ENCODE data around the gene NRIP1. TPM values are rescaled to one million over a fixed set of nuclear protein-coding genes. Genes with fewer than 3 reads are reported as not detected.

The NRIP1 gene
- total and polyA plus RNA-seq, 2 of the 13 experiments (the other 11 are each of a cell fraction or from before 2014, with no cell fraction given): 21.0 to 69.0 TPM

DNA sequence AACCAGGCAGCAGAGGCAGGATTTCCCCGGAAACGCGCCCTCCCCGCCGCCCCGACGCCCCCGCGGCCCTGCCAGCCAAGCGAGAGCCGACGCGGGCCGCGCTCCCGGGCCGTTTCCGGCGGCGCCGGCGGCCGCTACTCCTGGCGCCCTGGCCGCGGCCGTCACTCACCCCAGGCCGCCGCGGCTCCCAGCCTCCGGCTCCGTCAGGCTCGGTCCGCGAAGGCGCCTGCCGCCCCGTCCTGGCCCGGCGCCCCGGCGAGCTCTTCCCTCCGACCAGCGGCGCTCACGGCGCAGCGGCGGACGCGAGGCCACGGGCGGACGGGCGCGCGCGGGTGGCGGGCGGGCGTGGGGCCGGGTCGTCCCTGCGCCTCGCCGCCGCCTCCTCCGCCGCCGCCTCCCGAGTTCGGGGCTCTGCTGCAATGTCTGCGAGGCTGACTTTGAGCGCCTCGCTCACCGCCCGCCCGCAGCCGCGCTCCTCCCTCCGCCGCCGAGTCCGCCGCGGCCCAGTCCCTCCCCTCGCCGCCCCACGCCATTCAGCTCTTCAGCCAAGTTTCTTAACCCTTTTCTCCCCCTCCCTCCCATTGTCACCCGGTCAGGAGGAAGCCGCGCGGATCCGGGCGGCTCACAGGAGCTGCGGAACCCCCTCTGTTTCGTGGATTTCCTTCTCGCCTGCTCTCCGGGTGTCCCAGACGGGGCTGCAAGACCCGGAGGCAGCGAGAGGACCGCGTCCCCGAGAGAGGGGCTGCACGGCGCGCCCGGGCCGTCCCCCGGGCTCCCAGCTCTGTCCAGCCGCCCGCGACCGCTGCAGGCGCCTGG is at the start of gene NRIP1 (continued):
- peak; percentile 49; the same call in 1 of the 2 replicates for TF ChIP-seq ZNF543 (CRISPR knock-in tag; IDR thresholded peaks at IDR 0.05)
- TF ChIP-seq ZNF383 (CRISPR knock-in tag; IDR thresholded peaks at IDR 0.05; ENCODE audit: borderline replicate concordance): no peak
- TF ChIP-seq, protein P1, sequence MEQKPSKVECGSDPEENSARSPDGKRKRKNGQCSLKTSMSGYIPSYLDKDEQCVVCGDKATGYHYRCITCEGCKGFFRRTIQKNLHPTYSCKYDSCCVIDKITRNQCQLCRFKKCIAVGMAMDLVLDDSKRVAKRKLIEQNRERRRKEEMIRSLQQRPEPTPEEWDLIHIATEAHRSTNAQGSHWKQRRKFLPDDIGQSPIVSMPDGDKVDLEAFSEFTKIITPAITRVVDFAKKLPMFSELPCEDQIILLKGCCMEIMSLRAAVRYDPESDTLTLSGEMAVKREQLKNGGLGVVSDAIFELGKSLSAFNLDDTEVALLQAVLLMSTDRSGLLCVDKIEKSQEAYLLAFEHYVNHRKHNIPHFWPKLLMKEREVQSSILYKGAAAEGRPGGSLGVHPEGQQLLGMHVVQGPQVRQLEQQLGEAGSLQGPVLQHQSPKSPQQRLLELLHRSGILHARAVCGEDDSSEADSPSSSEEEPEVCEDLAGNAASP (CRISPR knock-in tag; IDR thresholded peaks at IDR 0.05; ENCODE audit: borderline replicate concordance): peak; percentile 41; the same call in 1 of the 2 replicates
- TF ChIP-seq PHF8 (CRISPR knock-in tag; IDR thresholded peaks at IDR 0.05): peak; percentile 61
- TF ChIP-seq AGO1 (IDR thresholded peaks at IDR 0.05; ENCODE audit: low read depth, low read length, poor library complexity, severe bottlenecking): peak; percentile 40
- TF ChIP-seq, protein P2, sequence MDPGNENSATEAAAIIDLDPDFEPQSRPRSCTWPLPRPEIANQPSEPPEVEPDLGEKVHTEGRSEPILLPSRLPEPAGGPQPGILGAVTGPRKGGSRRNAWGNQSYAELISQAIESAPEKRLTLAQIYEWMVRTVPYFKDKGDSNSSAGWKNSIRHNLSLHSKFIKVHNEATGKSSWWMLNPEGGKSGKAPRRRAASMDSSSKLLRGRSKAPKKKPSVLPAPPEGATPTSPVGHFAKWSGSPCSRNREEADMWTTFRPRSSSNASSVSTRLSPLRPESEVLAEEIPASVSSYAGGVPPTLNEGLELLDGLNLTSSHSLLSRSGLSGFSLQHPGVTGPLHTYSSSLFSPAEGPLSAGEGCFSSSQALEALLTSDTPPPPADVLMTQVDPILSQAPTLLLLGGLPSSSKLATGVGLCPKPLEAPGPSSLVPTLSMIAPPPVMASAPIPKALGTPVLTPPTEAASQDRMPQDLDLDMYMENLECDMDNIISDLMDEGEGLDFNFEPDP (CRISPR knock-in tag; conservative IDR thresholded peaks at IDR 0.05): 0 out of 2 replicates have a peak, but pooled peaks have one; percentile 85
- TF ChIP-seq NCOA1 (CRISPR knock-in tag; IDR thresholded peaks at IDR 0.05): peak; percentile 71; the same call in 1 of the 2 replicates
- no peak for TF ChIP-seq ZNF7 (CRISPR knock-in tag; IDR thresholded peaks at IDR 0.05)
- no peak for TF ChIP-seq IRX3 (CRISPR knock-in tag; IDR thresholded peaks at IDR 0.05; ENCODE audit: borderline replicate concordance, low read depth)
- TF ChIP-seq, protein P3, sequence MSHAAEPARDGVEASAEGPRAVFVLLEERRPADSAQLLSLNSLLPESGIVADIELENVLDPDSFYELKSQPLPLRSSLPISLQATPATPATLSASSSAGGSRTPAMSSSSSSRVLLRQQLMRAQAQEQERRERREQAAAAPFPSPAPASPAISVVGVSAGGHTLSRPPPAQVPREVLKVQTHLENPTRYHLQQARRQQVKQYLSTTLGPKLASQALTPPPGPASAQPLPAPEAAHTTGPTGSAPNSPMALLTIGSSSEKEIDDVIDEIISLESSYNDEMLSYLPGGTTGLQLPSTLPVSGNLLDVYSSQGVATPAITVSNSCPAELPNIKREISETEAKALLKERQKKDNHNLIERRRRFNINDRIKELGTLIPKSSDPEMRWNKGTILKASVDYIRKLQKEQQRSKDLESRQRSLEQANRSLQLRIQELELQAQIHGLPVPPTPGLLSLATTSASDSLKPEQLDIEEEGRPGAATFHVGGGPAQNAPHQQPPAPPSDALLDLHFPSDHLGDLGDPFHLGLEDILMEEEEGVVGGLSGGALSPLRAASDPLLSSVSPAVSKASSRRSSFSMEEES (CRISPR knock-in tag; IDR thresholded peaks at IDR 0.05): peak; percentile 26; the same call in 1 of the 2 replicates
- peak; percentile 31; the same call in 1 of the 2 replicates for TF ChIP-seq GATA4 (IDR thresholded peaks at IDR 0.05; ENCODE audit: borderline replicate concordance, low read depth)
- peak; percentile 52; the same call in 1 of the 2 replicates for TF ChIP-seq ZNF446 (CRISPR knock-in tag; IDR thresholded peaks at IDR 0.05)
- TF ChIP-seq GLI4 (CRISPR knock-in tag; IDR thresholded peaks at IDR 0.05; ENCODE audit: borderline replicate concordance): no peak
- TF ChIP-seq, protein P4, sequence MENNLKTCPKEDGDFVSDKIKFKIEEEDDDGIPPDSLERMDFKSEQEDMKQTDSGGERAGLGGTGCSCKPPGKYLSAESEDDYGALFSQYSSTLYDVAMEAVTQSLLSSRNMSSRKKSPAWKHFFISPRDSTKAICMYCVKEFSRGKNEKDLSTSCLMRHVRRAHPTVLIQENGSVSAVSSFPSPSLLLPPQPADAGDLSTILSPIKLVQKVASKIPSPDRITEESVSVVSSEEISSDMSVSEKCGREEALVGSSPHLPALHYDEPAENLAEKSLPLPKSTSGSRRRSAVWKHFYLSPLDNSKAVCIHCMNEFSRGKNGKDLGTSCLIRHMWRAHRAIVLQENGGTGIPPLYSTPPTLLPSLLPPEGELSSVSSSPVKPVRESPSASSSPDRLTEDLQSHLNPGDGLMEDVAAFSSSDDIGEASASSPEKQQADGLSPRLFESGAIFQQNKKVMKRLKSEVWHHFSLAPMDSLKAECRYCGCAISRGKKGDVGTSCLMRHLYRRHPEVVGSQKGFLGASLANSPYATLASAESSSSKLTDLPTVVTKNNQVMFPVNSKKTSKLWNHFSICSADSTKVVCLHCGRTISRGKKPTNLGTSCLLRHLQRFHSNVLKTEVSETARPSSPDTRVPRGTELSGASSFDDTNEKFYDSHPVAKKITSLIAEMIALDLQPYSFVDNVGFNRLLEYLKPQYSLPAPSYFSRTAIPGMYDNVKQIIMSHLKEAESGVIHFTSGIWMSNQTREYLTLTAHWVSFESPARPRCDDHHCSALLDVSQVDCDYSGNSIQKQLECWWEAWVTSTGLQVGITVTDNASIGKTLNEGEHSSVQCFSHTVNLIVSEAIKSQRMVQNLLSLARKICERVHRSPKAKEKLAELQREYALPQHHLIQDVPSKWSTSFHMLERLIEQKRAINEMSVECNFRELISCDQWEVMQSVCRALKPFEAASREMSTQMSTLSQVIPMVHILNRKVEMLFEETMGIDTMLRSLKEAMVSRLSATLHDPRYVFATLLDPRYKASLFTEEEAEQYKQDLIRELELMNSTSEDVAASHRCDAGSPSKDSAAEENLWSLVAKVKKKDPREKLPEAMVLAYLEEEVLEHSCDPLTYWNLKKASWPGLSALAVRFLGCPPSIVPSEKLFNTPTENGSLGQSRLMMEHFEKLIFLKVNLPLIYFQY (CRISPR knock-in tag; IDR thresholded peaks at IDR 0.05; ENCODE audit: borderline replicate concordance): peak; percentile 63; the same call in 1 of the 2 replicates
- TF ChIP-seq, protein P5, sequence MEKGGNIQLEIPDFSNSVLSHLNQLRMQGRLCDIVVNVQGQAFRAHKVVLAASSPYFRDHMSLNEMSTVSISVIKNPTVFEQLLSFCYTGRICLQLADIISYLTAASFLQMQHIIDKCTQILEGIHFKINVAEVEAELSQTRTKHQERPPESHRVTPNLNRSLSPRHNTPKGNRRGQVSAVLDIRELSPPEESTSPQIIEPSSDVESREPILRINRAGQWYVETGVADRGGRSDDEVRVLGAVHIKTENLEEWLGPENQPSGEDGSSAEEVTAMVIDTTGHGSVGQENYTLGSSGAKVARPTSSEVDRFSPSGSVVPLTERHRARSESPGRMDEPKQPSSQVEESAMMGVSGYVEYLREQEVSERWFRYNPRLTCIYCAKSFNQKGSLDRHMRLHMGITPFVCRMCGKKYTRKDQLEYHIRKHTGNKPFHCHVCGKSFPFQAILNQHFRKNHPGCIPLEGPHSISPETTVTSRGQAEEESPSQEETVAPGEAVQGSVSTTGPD (CRISPR knock-in tag; IDR thresholded peaks at IDR 0.05): no peak
- TF ChIP-seq MTA1 (CRISPR knock-in tag; IDR thresholded peaks at IDR 0.05; ENCODE audit: borderline replicate concordance): peak; percentile 58; the same call in 1 of the 2 replicates
- peak; percentile 61 for TF ChIP-seq SALL1 (CRISPR knock-in tag; IDR thresholded peaks at IDR 0.05)
- peak; percentile 48; the same call in 1 of the 2 replicates for TF ChIP-seq ZSCAN9 (CRISPR knock-in tag; IDR thresholded peaks at IDR 0.05; ENCODE audit: borderline replicate concordance)

Data from HepG2 (cell line).